ENCODE data around the gene FBXL13.
"Not testable (repeated sequence)": the region's sequence is repeated elsewhere in the genome, so short reads cannot be mapped to it uniquely, and the experiment has no call there.

Gene FBXL13

GRCh38 chr7:103101543-103101942, 26.9 kb upstream of the FBXL13 start:
- Histone ChIP-seq H3K4me1 (no peaks in the 10 kb centered on the region), H3K9me3 (no peaks in the 10 kb centered on the region), H3K4me3 (no peak overlapping the region), H3K27me3 (ENCODE audit: low read depth) (no peaks in the 10 kb centered on the region), H3K36me3 (replicated peaks) (peaks cover 20% of the 10 kb centered on the region)
- in situ Hi-C loops (cut with MboI; ENCODE audit: low sequenced_read_pairs), result no loop called here
- DNase-seq (ENCODE audit: low spot score in 2 of 2), result no peak

GRCh38 chr7:103100348-103100747, 25.8 kb upstream of the FBXL13 start:
- no peaks in the 10 kb centered on the region for H3K4me1 ChIP-seq
- no peaks in the 10 kb centered on the region for H3K27me3 ChIP-seq (ENCODE audit: low read depth)
- no peaks in the 10 kb centered on the region for H3K9me3 ChIP-seq
- in situ Hi-C loops (cut with MboI; ENCODE audit: low sequenced_read_pairs), result no loop called here
- peaks cover 25% of the 10 kb centered on the region for H3K36me3 ChIP-seq (replicated peaks)
- no peak for DNase-seq (ENCODE audit: low spot score in 2 of 2)
- no peak overlapping the region for H3K4me3 ChIP-seq

- no peaks in the 10 kb centered on the region for H3K9me3 ChIP-seq
- H3K27me3 ChIP-seq (ENCODE audit: low read depth), result no peaks in the 10 kb centered on the region
- in situ Hi-C loops (cut with MboI; ENCODE audit: low sequenced_read_pairs), result no loop called here
- H3K4me3 ChIP-seq, result no peak overlapping the region
- peaks cover 41% of the 10 kb centered on the region for H3K36me3 ChIP-seq (replicated peaks)
- no peak for DNase-seq (ENCODE audit: low spot score in 2 of 2)
- H3K4me1 ChIP-seq, result no peaks in the 10 kb centered on the region
Observed at GRCh38 chr7:103097041-103097440, 22.4 kb upstream of the FBXL13 start.

GRCh38 chr7:103095558-103095957, 21.0 kb upstream of the FBXL13 start:
- H3K27me3 ChIP-seq (ENCODE audit: low read depth); DNase-seq (ENCODE audit: low spot score in 2 of 2); H3K4me3 ChIP-seq; H3K9me3 ChIP-seq; H3K4me1 ChIP-seq; in situ Hi-C loops (cut with MboI; ENCODE audit: low sequenced_read_pairs): not testable (repeated sequence)
- H3K36me3 ChIP-seq (replicated peaks), result peaks cover 36% of the 10 kb centered on the region

- Histone ChIP-seq H3K4me3 (no peak overlapping the region), H3K27me3 (ENCODE audit: low read depth) (no peaks in the 10 kb centered on the region), H3K4me1 (no peaks in the 10 kb centered on the region), H3K9me3 (no peaks in the 10 kb centered on the region), H3K36me3 (replicated peaks) (peaks cover 34% of the 10 kb centered on the region)
- no peak for DNase-seq (ENCODE audit: low spot score in 2 of 2)
- in situ Hi-C loops (cut with MboI; ENCODE audit: low sequenced_read_pairs), result no loop called here
Observed at GRCh38 chr7:103094102-103094501, 19.5 kb upstream of the FBXL13 start.

GRCh38 chr7:103093429-103093828, 18.8 kb upstream of the FBXL13 start:
- in situ Hi-C loops (cut with MboI; ENCODE audit: low sequenced_read_pairs), result no loop called here
- H3K36me3 ChIP-seq (replicated peaks), result peaks cover 34% of the 10 kb centered on the region
- no peaks in the 10 kb centered on the region for H3K27me3 ChIP-seq (ENCODE audit: low read depth)
- H3K4me3 ChIP-seq, result no peak overlapping the region
- H3K9me3 ChIP-seq, result no peaks in the 10 kb centered on the region
- DNase-seq (ENCODE audit: low spot score in 2 of 2), result no peak
- H3K4me1 ChIP-seq, result no peaks in the 10 kb centered on the region

- in situ Hi-C loops (cut with MboI; ENCODE audit: low sequenced_read_pairs); H3K27me3 ChIP-seq (ENCODE audit: low read depth); H3K4me1 ChIP-seq; DNase-seq (ENCODE audit: low spot score in 2 of 2); H3K9me3 ChIP-seq; H3K4me3 ChIP-seq: not testable (repeated sequence)
- peaks cover 39% of the 10 kb centered on the region for H3K36me3 ChIP-seq (replicated peaks)
Observed at GRCh38 chr7:103092321-103092720, 17.7 kb upstream of the FBXL13 start.

GRCh38 chr7:103083210-103083609, 8.6 kb upstream of the FBXL13 start:
- no peak for DNase-seq (ENCODE audit: low spot score in 2 of 2)
- Histone ChIP-seq H3K4me3 (no peak overlapping the region), H3K9me3 (no peaks in the 10 kb centered on the region), H3K27me3 (ENCODE audit: low read depth) (no peaks in the 10 kb centered on the region), H3K4me1 (no peaks in the 10 kb centered on the region), H3K36me3 (replicated peaks) (peaks cover 35% of the 10 kb centered on the region)
- in situ Hi-C loops (cut with MboI; ENCODE audit: low sequenced_read_pairs), result no loop called here

GRCh38 chr7:103082497-103082896, 7.9 kb upstream of the FBXL13 start:
- Histone ChIP-seq H3K27me3 (ENCODE audit: low read depth) (no peaks in the 10 kb centered on the region), H3K4me1 (no peaks in the 10 kb centered on the region), H3K36me3 (replicated peaks) (peaks cover 35% of the 10 kb centered on the region), H3K4me3 (no peak overlapping the region), H3K9me3 (no peaks in the 10 kb centered on the region)
- DNase-seq (ENCODE audit: low spot score in 2 of 2), result no peak
- in situ Hi-C loops (cut with MboI; ENCODE audit: low sequenced_read_pairs), result no loop called here

- Histone ChIP-seq H3K27me3 (ENCODE audit: low read depth) (no peaks in the 10 kb centered on the region), H3K4me3 (no peak overlapping the region), H3K36me3 (replicated peaks) (peaks cover 31% of the 10 kb centered on the region), H3K9me3 (no peaks in the 10 kb centered on the region), H3K4me1 (peaks cover 4% of the 10 kb centered on the region)
- no peak for DNase-seq (ENCODE audit: low spot score in 2 of 2)
- in situ Hi-C loops (cut with MboI; ENCODE audit: low sequenced_read_pairs), result no loop called here
Observed at GRCh38 chr7:103080923-103081322, 6.3 kb upstream of the FBXL13 start.

- Histone ChIP-seq H3K4me3 (no peak overlapping the region), H3K27me3 (ENCODE audit: low read depth) (no peaks in the 10 kb centered on the region), H3K9me3 (no peaks in the 10 kb centered on the region), H3K4me1 (peaks cover 5% of the 10 kb centered on the region), H3K36me3 (replicated peaks) (peaks cover 30% of the 10 kb centered on the region)
- in situ Hi-C loops (cut with MboI; ENCODE audit: low sequenced_read_pairs), result no loop called here
- DNase-seq (ENCODE audit: low spot score in 2 of 2), result no peak
Observed at GRCh38 chr7:103079836-103080235, 5.2 kb upstream of the FBXL13 start.

GRCh38 chr7:103078226-103078625, 3.6 kb upstream of the FBXL13 start:
- H3K36me3 ChIP-seq (replicated peaks), result peaks cover 21% of the 10 kb centered on the region
- H3K4me1 ChIP-seq, result peaks cover 11% of the 10 kb centered on the region
- in situ Hi-C loops (cut with MboI; ENCODE audit: low sequenced_read_pairs); H3K27me3 ChIP-seq (ENCODE audit: low read depth); H3K4me3 ChIP-seq; H3K9me3 ChIP-seq; DNase-seq (ENCODE audit: low spot score in 2 of 2): not testable (repeated sequence)

- Histone ChIP-seq H3K36me3 (replicated peaks) (peaks cover 21% of the 10 kb centered on the region), H3K4me3 (no peak overlapping the region), H3K27me3 (ENCODE audit: low read depth) (no peaks in the 10 kb centered on the region), H3K4me1 (peaks cover 11% of the 10 kb centered on the region), H3K9me3 (no peaks in the 10 kb centered on the region)
- no peak for DNase-seq (ENCODE audit: low spot score in 2 of 2)
- in situ Hi-C loops (cut with MboI; ENCODE audit: low sequenced_read_pairs), result no loop called here
Observed at GRCh38 chr7:103077318-103077717, 2.7 kb upstream of the FBXL13 start.

GRCh38 chr7:103076764-103077163, 2.2 kb upstream of the FBXL13 start:
- H3K4me3 ChIP-seq, result no peak overlapping the region
- peaks cover 11% of the 10 kb centered on the region for H3K4me1 ChIP-seq
- in situ Hi-C loops (cut with MboI; ENCODE audit: low sequenced_read_pairs), result no loop called here
- no peak for DNase-seq (ENCODE audit: low spot score in 2 of 2)
- H3K27me3 ChIP-seq (ENCODE audit: low read depth), result no peaks in the 10 kb centered on the region
- H3K36me3 ChIP-seq (replicated peaks), result peaks cover 21% of the 10 kb centered on the region
- no peaks in the 10 kb centered on the region for H3K9me3 ChIP-seq

GRCh38 chr7:103075337-103075918, 832 bp upstream of the FBXL13 start:
- H3K9me3 ChIP-seq, result no peaks in the 10 kb centered on the region
- no peaks in the 10 kb centered on the region for H3K27me3 ChIP-seq (ENCODE audit: low read depth)
- H3K36me3 ChIP-seq (replicated peaks), result peaks cover 19% of the 10 kb centered on the region
- peak overlapping the region; percentile 57 for H3K4me3 ChIP-seq
- peak; percentile 29 to 67 for DNase-seq (ENCODE audit: low spot score in 2 of 2)
- in situ Hi-C loops (cut with MboI; ENCODE audit: low sequenced_read_pairs), result no loop called here
- peaks cover 11% of the 10 kb centered on the region for H3K4me1 ChIP-seq
